Umbilical cord (tissue), 2 donors: ENCODE measurements around the gene ISLR. TPM values are rescaled to one million over a fixed set of nuclear protein-coding genes. Genes with fewer than 3 reads are reported as not detected.

Source experiments
- DNase-seq: peaks from one replicate; pipeline ENCODE4 v3.0.0-alpha.2; 2015; ENCODE audit warnings: low spot score
- total RNA-seq: library from RNA; depleted of rRNA; stranded (reverse); fragments of >200 nt; gene quantifications from one replicate; pipeline ENCODE4 v1.2.3, GENCODE V29; 2014; ENCODE audit warnings: low replicate concordance; ENCODE audit not compliant: insufficient read depth

ISLR gene
- total RNA-seq, 1 donor from 2014 or later: 95.1 TPM

GRCh38 chr15:74211656-74212055 is 38.1 kb downstream of the ISLR start:
- DNase-seq: no peak

DNA sequence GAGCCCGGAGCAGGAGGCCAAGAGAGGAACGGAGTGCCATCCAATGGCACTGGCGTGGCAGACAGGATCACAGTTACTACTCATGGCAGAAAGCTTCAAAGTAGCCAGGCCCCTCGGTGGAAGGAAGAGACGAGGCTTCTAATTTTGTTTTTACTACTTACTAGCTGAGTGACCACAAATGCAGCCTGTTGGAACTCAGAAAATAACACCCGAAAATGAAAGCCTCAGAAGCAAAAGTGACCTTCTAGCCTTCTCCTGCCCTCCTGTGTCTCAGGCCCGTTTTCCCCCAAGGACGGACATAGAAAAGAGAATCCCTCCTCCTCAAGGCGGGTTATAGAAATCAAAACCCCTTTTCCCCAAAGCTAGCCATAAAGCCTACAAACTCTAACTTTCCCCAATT is 39.0 kb downstream of the ISLR start:
- DNase-seq: no peak

- DNase-seq: no peak
Observed at GRCh38 chr15:74213858-74214284, 40.4 kb downstream of the ISLR start.

DNA sequence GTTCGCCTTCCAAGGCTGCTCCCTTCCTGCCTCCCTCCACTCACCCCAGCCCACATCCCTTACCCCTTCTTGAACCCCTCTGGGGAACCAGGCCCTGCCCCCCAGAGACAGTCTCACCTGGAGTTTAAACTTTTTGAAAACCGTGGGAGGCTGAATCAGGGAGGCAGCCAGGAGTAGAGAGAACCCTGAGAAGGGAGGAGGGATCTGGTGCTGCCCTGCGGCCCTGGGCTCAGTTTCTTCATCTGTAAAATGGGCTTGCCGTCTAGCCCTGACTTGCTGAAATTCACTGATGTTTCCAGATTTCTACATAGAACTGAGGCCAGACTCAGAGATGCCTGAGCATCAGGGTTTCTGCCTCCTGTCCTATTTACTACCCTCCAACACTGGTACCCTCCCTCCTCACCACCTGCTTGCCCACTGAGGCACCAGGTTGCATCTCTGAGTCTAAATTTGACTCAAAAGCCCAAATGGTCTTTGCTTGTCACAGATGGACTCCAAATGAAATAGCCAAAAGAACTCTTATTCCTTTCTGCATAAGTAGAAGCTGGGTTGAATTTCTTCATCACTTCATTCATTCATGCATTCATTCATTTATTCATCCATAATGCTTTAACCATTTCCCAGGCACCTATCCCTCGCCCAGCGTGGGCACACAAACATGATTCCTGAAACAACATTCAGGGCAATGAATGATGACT is 41.0 kb downstream of the ISLR start:
- DNase-seq: no peak

- DNase-seq: no peak
Observed at GRCh38 chr15:74215958-74216357, 42.4 kb downstream of the ISLR start.

- DNase-seq: no peak
Observed at GRCh38 chr15:74216949-74217348, 43.4 kb downstream of the ISLR start.

GRCh38 chr15:74217907-74218885 is 44.7 kb downstream of the ISLR start:
- no peak for DNase-seq

- no peak for DNase-seq
Observed at GRCh38 chr15:74220475-74221248, 47.2 kb downstream of the ISLR start.

DNA sequence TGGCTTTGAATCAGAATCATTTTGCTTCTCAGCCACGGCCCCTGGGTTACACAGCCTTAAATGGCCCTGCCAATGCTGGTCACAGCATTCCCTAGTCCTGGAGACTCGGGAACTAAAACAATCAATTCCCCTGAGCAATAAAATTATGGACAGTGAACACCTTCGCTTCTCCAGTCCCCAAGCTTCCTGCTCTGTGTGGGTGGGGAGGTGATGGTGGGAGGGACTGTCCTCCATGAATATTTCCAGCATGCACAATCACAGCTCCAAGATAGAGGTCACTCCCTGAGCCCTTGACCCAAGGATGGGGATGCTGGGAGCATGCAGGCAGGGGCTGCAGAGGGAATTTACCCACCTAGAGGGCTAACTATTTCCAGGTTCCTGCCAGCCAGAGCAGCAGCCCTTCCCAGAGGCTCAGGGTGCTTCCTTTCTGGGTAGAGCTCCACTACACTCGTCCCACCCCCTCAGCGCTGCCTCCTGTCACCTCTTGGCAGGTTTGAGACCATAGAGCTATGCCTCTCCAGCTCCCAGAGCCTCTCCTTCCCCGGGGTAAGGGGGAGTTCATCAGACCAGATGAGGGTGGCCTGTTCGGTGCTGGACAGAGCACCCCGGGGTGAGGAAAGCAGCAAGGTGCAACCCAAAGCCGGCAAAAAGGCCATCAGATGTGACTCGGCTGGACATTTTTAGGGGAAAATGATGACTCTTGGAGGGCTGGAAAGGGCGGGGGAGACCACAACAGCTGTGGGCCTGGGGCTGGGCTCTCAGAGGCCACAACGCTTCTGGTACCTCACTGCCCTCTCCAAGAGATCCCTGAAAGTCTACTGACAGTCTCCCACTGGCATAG is 48.1 kb downstream of the ISLR start:
- no peak for DNase-seq

GRCh38 chr15:74222240-74223119 is 49.0 kb downstream of the ISLR start:
- DNase-seq: no peak

DNA sequence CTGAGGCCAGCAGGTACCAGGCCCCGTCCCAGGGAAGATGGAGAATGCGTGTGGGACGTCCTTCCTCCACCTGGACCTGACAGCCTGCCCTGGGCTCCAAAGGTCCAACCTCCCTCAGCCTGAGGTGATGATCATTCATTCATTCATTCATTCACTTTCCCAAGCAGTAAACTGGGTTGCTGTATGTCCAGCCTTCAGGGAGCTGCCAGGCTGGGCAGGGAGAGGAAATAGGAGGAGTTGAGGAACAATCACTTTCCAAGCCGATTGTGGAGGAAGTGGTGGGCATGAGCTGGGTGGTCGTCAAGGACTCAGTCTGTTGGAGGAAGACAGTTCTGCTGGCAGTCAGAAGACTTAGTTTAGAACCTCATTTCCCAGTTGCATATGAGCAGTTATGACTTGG is 52.4 kb downstream of the ISLR start:
- no peak for DNase-seq

Other genes with a start within 250 kb of the ISLR start
- 212 TPM for gene LOXL1, start 247.2 kb upstream of the ISLR start, total RNA-seq
- 18.5 TPM for gene STOML1, start 181.4 kb upstream of the ISLR start, total RNA-seq
- 20.9 TPM for gene PML, start 179.0 kb upstream of the ISLR start, total RNA-seq
- 2.6 TPM for gene GOLGA6A, start 91.2 kb upstream of the ISLR start, total RNA-seq
- gene ISLR2, start 43.1 kb upstream of the ISLR start, total RNA-seq: 2.6 TPM
- gene STRA6, start 29.1 kb downstream of the ISLR start, total RNA-seq: 35.6 TPM
- gene CCDC33, start 62.6 kb downstream of the ISLR start, total RNA-seq: 3.4 TPM
- 2.6 TPM for gene CYP11A1, start 193.9 kb downstream of the ISLR start, total RNA-seq